ENCODE data around the gene SGMS1.

SGMS1 gene

DNA sequence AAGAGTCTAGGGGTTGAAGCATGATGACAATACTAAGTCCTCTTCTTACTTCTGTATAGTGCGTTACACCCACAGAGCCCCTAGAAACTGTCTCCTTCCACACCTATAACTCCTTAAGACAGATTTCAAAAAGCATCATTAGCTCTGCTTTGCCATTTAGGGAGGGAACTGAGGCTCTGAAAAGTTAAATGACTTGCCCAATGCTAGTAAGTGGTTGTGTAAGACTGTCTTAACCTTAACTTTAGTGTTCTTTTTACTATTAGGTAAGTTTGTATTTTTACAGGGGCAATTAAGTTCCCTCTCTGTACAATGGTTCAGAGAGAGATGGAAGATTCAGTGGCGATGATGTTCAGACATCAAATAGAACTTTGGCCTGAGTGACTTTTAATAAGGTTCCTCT, 299.7 kb downstream of the SGMS1 start:
- no peak for DNase-seq
- in situ Hi-C loops (cut with HindIII; ENCODE audit: low pct_ligation_motif_present, low pct_unique_long_range_greater_than_20kb, low sequenced_read_pairs): no loop called here

DNA sequence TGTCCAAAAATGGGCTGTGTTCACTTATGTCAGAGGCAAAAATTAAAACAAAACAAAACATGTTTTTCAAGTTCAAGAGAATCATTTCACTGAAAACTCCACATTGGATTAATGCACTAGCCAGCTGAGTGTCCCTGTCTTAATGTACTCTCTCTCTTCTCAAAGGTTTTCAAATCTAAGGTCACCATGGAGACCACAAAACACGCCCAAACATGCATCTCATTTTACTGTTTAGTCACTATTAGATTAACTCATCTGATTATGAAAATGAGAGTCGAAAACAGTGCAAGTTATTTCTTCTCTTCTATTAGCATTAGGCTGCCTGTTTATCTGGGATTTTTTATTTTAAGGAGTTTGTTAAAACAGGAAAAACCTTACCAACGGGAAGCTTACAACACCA, 301.7 kb downstream of the SGMS1 start:
- DNase-seq: no peak
- in situ Hi-C loops (cut with HindIII; ENCODE audit: low pct_ligation_motif_present, low pct_unique_long_range_greater_than_20kb, low sequenced_read_pairs): no loop called here

- DNase-seq: no peak
- in situ Hi-C loops (cut with HindIII; ENCODE audit: low pct_ligation_motif_present, low pct_unique_long_range_greater_than_20kb, low sequenced_read_pairs): no loop called here
Observed at GRCh38 chr10:50318129-50318528, 305.6 kb downstream of the SGMS1 start.

- no peak for DNase-seq
- in situ Hi-C loops (cut with HindIII; ENCODE audit: low pct_ligation_motif_present, low pct_unique_long_range_greater_than_20kb, low sequenced_read_pairs): no loop called here
Observed at GRCh38 chr10:50316695-50317648, 306.8 kb downstream of the SGMS1 start.

GRCh38 chr10:50316174-50316573, 307.6 kb downstream of the SGMS1 start:
- DNase-seq: no peak
- in situ Hi-C loops (cut with HindIII; ENCODE audit: low pct_ligation_motif_present, low pct_unique_long_range_greater_than_20kb, low sequenced_read_pairs): no loop called here

DNA sequence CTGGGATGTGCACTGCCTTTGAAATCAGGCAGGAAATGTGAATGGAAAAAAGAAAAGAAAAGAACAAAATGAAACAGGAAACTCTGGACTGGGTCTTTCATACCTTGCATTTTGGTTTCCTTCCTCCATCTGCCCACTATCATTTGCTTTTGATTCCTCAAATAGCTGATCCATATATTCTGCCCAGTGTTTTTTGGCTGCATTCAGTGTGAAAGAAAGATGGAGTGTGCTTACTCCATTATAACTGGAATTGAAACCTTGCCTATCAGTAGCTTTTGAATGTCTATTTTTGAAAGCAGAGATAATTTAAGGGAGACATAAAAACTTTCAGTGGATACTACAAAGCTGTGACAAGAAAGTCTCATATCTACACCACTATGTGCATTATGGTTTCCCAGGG, 308.3 kb downstream of the SGMS1 start:
- in situ Hi-C loops (cut with HindIII; ENCODE audit: low pct_ligation_motif_present, low pct_unique_long_range_greater_than_20kb, low sequenced_read_pairs): no loop called here
- DNase-seq: no peak

DNA sequence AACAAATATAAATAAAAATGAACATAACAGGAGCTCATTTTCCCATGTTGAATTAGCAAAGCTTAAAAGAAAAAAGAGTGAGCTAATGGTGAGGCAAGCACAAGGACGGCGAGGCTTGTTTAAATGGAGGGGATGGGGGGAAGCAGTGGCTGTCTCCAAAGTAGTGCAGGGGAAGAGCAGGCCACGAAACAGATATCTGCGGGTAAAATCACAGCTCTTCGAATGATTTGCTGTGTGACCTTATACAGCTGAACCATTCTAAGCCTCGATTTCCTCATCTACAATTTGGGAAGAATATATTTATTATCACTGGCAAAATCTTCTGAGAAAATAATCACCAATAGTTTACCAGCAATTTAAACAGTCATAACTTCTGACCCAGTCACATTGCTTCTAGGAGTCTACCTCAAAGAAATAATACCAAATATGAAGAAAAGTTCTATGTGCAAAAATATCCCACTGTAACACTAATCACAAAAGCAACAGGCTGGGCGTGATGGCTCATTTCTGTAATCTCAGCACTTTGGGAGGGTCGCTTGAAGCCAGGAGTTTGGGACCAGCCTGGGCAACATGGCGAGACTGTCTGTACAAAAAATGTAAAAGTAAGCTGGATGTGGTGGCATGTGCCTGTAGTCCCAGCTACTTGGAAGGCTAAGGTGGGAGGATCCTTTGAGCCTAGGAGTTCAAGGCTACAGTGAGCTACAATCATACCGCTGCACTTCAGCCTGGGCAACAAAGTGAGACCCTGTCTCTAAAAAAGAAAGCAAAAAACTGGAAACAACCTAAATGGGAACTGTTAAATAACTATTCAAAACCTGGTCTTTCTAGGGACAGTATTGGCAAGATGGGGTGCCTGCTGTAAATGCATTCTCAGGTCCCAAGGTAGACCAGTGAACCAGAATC, 309.3 kb downstream of the SGMS1 start:
- DNase-seq: no peak
- in situ Hi-C loops (cut with HindIII; ENCODE audit: low pct_ligation_motif_present, low pct_unique_long_range_greater_than_20kb, low sequenced_read_pairs): no loop called here

GRCh38 chr10:50312464-50313437, 311.0 kb downstream of the SGMS1 start:
- no peak for DNase-seq
- in situ Hi-C loops (cut with HindIII; ENCODE audit: low pct_ligation_motif_present, low pct_unique_long_range_greater_than_20kb, low sequenced_read_pairs): no loop called here

- in situ Hi-C loops (cut with HindIII; ENCODE audit: low pct_ligation_motif_present, low pct_unique_long_range_greater_than_20kb, low sequenced_read_pairs): no loop called here
- peak; percentile 51 for DNase-seq
Observed at GRCh38 chr10:50310560-50311174, 313.1 kb downstream of the SGMS1 start.

GRCh38 chr10:50309342-50309741, 314.4 kb downstream of the SGMS1 start:
- in situ Hi-C loops (cut with HindIII; ENCODE audit: low pct_ligation_motif_present, low pct_unique_long_range_greater_than_20kb, low sequenced_read_pairs): no loop called here
- no peak for DNase-seq

GRCh38 chr10:50304660-50305059, 319.1 kb downstream of the SGMS1 start:
- in situ Hi-C loops (cut with HindIII; ENCODE audit: low pct_ligation_motif_present, low pct_unique_long_range_greater_than_20kb, low sequenced_read_pairs): no loop called here
- DNase-seq: no peak

- in situ Hi-C loops (cut with HindIII; ENCODE audit: low pct_ligation_motif_present, low pct_unique_long_range_greater_than_20kb, low sequenced_read_pairs): no loop called here
Observed at GRCh38 chr10:50299948-50300669, 323.6 kb downstream of the SGMS1 start.

DNA sequence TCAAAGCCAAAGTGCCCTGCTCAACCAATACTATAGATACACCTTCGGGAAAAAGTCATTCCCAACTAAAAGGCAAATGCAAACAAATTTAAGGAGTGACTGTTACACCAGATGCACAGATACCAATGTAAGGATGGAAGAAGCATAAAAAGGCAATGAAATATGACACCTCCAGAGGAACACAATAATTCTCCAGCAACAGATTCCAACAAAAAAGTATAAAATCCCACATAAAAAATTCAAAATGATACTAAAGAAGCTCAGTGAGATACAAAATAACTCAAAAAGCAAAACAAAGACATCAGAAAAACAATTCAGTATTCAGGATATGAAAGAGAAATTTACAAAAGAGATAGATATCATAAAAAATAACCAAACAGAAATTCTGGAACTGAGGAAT, 328.4 kb downstream of the SGMS1 start:
- DNase-seq: no peak
- in situ Hi-C loops (cut with HindIII; ENCODE audit: low pct_ligation_motif_present, low pct_unique_long_range_greater_than_20kb, low sequenced_read_pairs): no loop called here

More at GRCh38 chr10:50299948-50300669, 323.6 kb downstream of the SGMS1 start:
- DNase-seq: no peak

GRCh38 chr10:50294582-50294981, 329.2 kb downstream of the SGMS1 start:
- in situ Hi-C loops (cut with HindIII; ENCODE audit: low pct_ligation_motif_present, low pct_unique_long_range_greater_than_20kb, low sequenced_read_pairs): no loop called here

GRCh38 chr10:50293513-50294313, 330.0 kb downstream of the SGMS1 start:
- no peak for DNase-seq
- in situ Hi-C loops (cut with HindIII; ENCODE audit: low pct_ligation_motif_present, low pct_unique_long_range_greater_than_20kb, low sequenced_read_pairs): no loop called here

More at GRCh38 chr10:50294582-50294981, 329.2 kb downstream of the SGMS1 start:
- no peak for DNase-seq

DNA sequence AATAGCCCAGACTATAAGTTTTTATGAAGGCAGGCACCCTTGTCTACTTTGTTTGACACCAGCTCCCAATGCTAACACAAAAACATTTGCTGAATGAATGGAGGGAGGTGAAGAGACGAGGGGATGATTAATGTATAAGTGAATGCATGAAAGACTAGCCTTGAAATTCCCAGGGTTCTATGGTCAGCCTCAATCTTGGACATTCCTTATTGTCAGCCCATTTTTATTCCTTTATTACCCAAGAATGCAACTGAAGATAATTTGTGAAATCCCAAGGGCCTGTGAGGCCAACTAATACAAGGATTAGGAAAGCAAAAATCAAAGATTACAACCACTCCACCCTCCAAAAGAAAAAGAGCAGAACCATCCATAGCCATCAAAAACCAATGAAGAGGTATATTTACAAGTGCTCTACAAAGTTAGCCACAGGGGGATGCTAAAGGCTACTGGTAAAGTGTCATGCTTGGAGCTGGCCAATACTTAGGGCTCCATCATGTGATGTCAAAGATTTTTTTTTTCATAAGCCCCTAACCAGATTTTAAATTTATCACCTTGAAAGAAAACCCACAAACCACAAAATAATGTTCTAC, 332.4 kb downstream of the SGMS1 start:
- peak; percentile 34 for DNase-seq
- in situ Hi-C loops (cut with HindIII; ENCODE audit: low pct_ligation_motif_present, low pct_unique_long_range_greater_than_20kb, low sequenced_read_pairs): no loop called here

All from ACHN (cell line).